HG03139 (cell line): ENCODE results near the gene IREB2.
"Not testable (repeated sequence)": the region's sequence is repeated elsewhere in the genome, so short reads cannot be mapped to it uniquely, and the experiment has no call there.

Source experiments
- ATAC-seq: cut with Tn5 transposase; IDR thresholded peaks from one replicate; pipeline ENCODE4 v1.9.1; 2021; ENCODE audit not compliant: unreplicated experiment

Gene IREB2

GRCh38 chr15:78431955-78432354, 6.1 kb upstream of the IREB2 start:
- no peak for ATAC-seq

GRCh38 chr15:78432664-78433063, 5.4 kb upstream of the IREB2 start:
- no peak for ATAC-seq

GRCh38 chr15:78434134-78434533, 3.9 kb upstream of the IREB2 start:
- no peak for ATAC-seq

- not testable (repeated sequence) for ATAC-seq
These were observed 3.3 kb upstream of the IREB2 start for GRCh38 chr15:78434711-78435110.

GRCh38 chr15:78437107-78437761, 782 bp upstream of the IREB2 start:
- no peak for ATAC-seq

- ATAC-seq: no peak
These were observed 736 bp downstream of the IREB2 start for GRCh38 chr15:78438619-78439285.

- no peak for ATAC-seq
These were observed 2.7 kb downstream of the IREB2 start for GRCh38 chr15:78440375-78441373.

GRCh38 chr15:78444255-78444654, 6.2 kb downstream of the IREB2 start:
- no peak for ATAC-seq

- no peak for ATAC-seq
These were observed 7.9 kb downstream of the IREB2 start for GRCh38 chr15:78445875-78446274.

- ATAC-seq: no peak
These were observed 8.5 kb downstream of the IREB2 start for GRCh38 chr15:78446551-78446950.

GRCh38 chr15:78448441-78449219, 10.6 kb downstream of the IREB2 start:
- ATAC-seq: no peak

GRCh38 chr15:78449220-78449999, 11.4 kb downstream of the IREB2 start:
- ATAC-seq: no peak

- ATAC-seq: no peak
These were observed 12.4 kb downstream of the IREB2 start for GRCh38 chr15:78450285-78450858.

GRCh38 chr15:78452485-78452884, 14.5 kb downstream of the IREB2 start:
- no peak for ATAC-seq

GRCh38 chr15:78453447-78453846, 15.4 kb downstream of the IREB2 start:
- ATAC-seq: no peak

- no peak for ATAC-seq
These were observed 17.0 kb downstream of the IREB2 start for GRCh38 chr15:78454992-78455391.

- no peak for ATAC-seq
These were observed 17.7 kb downstream of the IREB2 start for GRCh38 chr15:78455749-78456148.

GRCh38 chr15:78456426-78456825, 18.4 kb downstream of the IREB2 start:
- no peak for ATAC-seq

GRCh38 chr15:78457101-78457500, 19.1 kb downstream of the IREB2 start:
- ATAC-seq: no peak

- ATAC-seq: no peak
These were observed 22.7 kb downstream of the IREB2 start for GRCh38 chr15:78460737-78461136.
